Measurements from ENCODE around the gene DLK2.
"Not testable (repeated sequence)": the region's sequence is repeated elsewhere in the genome, so short reads cannot be mapped to it uniquely, and the experiment has no call there.

DLK2 gene

GRCh38 chr6:43428112-43428570 lies 27.2 kb downstream of the DLK2 start:
- Histone ChIP-seq H3K36me3 (peaks cover 12% of the 10 kb centered on the region), H3K27me3 (ENCODE audit: insufficient read depth, low read depth, severe bottlenecking) (no peaks in the 10 kb centered on the region), H3K27ac (peak overlapping the region; percentile 85), H3K4me3 (ENCODE audit: low read depth, low read length) (peak overlapping the region; percentile 75), H3K9me3 (ENCODE audit: severe bottlenecking) (peaks cover 25% of the 10 kb centered on the region)
- DNase-seq, result no peak
- TF ChIP-seq CTCF (IDR thresholded peaks at IDR 0.05; ENCODE audit: low read depth, low read length), result no peak

- peak within 1 kb of the TSS; percentile 85 for H3K27ac ChIP-seq
- H3K36me3 ChIP-seq, result peaks cover 6% of the 10 kb centered on the region
- TF ChIP-seq CTCF (IDR thresholded peaks at IDR 0.05; ENCODE audit: low read depth, low read length), result peak; percentile 64
Measured at GRCh38 chr6:43427406-43428111, 27.8 kb downstream of the DLK2 start, which contains the start of gene ABCC10. TSS of gene ABCC10 (plus strand) at chr6:43427541. CDS start at chr6:43427979, 438 bp downstream.

GRCh38 chr6:43426928-43427405 lies 28.4 kb downstream of the DLK2 start:
- Histone ChIP-seq H3K27ac (peak overlapping the region; percentile 85), H3K27me3 (ENCODE audit: insufficient read depth, low read depth, severe bottlenecking) (no peaks in the 10 kb centered on the region), H3K36me3 (peaks cover under 1% of the 10 kb centered on the region), H3K9me3 (ENCODE audit: severe bottlenecking) (peaks cover 29% of the 10 kb centered on the region), H3K4me3 (ENCODE audit: low read depth, low read length) (peak overlapping the region; percentile 75)
- DNase-seq, result no peak
- TF ChIP-seq CTCF (IDR thresholded peaks at IDR 0.05; ENCODE audit: low read depth, low read length), result no peak

More at GRCh38 chr6:43427406-43428111, 27.8 kb downstream of the DLK2 start, which contains the start of gene ABCC10:
- DNase-seq, result peak; percentile 99
- H3K9me3 ChIP-seq (ENCODE audit: severe bottlenecking), result peaks cover 25% of the 10 kb centered on the region
- H3K4me3 ChIP-seq (ENCODE audit: low read depth, low read length), result peak within 1 kb of the TSS; percentile 75
- H3K27me3 ChIP-seq (ENCODE audit: insufficient read depth, low read depth, severe bottlenecking), result no peaks in the 10 kb centered on the region

GRCh38 chr6:43425083-43425482 lies 30.3 kb downstream of the DLK2 start:
- not testable (repeated sequence) for H3K27me3 ChIP-seq (ENCODE audit: insufficient read depth, low read depth, severe bottlenecking); H3K4me3 ChIP-seq (ENCODE audit: low read depth, low read length); H3K27ac ChIP-seq; H3K36me3 ChIP-seq; DNase-seq
- H3K9me3 ChIP-seq (ENCODE audit: severe bottlenecking), result peaks cover 29% of the 10 kb centered on the region

GRCh38 chr6:43421831-43422230 lies 33.5 kb downstream of the DLK2 start:
- DNase-seq, result no peak
- H3K4me3 ChIP-seq (ENCODE audit: low read depth, low read length), result no peak overlapping the region
- no peak for TF ChIP-seq CTCF (IDR thresholded peaks at IDR 0.05; ENCODE audit: low read depth, low read length)
- no peaks in the 10 kb centered on the region for H3K36me3 ChIP-seq
- H3K27ac ChIP-seq, result no peak overlapping the region
- H3K9me3 ChIP-seq (ENCODE audit: severe bottlenecking), result peaks cover 27% of the 10 kb centered on the region
- H3K27me3 ChIP-seq (ENCODE audit: insufficient read depth, low read depth, severe bottlenecking), result no peaks in the 10 kb centered on the region

GRCh38 chr6:43420012-43420709 lies 35.2 kb downstream of the DLK2 start:
- Histone ChIP-seq H3K36me3 (no peaks in the 10 kb centered on the region), H3K9me3 (ENCODE audit: severe bottlenecking) (peaks cover 13% of the 10 kb centered on the region), H3K27ac (no peak overlapping the region), H3K27me3 (ENCODE audit: insufficient read depth, low read depth, severe bottlenecking) (no peaks in the 10 kb centered on the region), H3K4me3 (ENCODE audit: low read depth, low read length) (no peak overlapping the region)
- no peak for DNase-seq
- no peak for TF ChIP-seq CTCF (IDR thresholded peaks at IDR 0.05; ENCODE audit: low read depth, low read length)

All from WERI-Rb-1 (cell line).